GM23248 (cell line): Measurements from ENCODE around the gene TSPAN9.

Experiments used
- EZH2 ChIP-seq: fragments of 200-600 bp; sonication (generic); IDR thresholded peaks from 2 replicates; pipeline ENCODE4 v1.6.1; 2018; ENCODE audit warnings: antibody characterized with exemption, mild to moderate bottlenecking; ENCODE audit not compliant: insufficient read depth, poor library complexity, severe bottlenecking
- EZH2phosphoT487 ChIP-seq: fragments of 200-600 bp; sonication (generic); IDR thresholded peaks from 2 replicates; pipeline ENCODE4 v1.6.1; 2018; ENCODE audit warnings: antibody characterized with exemption, moderate library complexity, mild to moderate bottlenecking, low read depth; ENCODE audit not compliant: insufficient read depth

DNA sequence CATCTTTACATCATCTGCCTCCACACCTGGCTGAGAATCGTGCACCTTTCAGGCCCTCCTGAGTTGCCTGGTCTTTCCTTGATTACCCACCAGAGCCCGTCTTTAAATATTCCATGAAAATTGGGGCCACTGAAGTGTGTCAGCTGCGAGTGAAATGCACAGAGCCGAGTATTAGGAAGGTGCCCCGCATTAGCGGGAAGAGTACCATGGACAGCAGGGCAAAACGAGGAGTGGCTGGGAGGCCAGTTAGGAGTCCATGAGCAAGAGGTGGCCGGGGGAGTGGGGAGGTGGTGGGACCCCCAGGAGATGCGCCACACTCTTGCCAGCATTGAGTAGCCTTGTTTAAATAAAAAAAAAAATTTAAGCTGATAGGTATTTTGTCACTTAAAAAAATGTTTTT is 99.6 kb downstream of the TSPAN9 start:
- TF ChIP-seq EZH2phosphoT487 = no peak
- no peak for TF ChIP-seq EZH2
